ENCODE results near the gene FKRP.
A peak's percentile ranks its signal among the peaks of the same experiment; 100 is the strongest.
"Not testable (repeated sequence)": the region's sequence is repeated elsewhere in the genome, so short reads cannot be mapped to it uniquely, and the experiment has no call there.

Gene FKRP

GRCh38 chr19:46759817-46760333, 14.0 kb downstream of the FKRP start:
- no peak for DNase-seq (ENCODE audit: low spot score)

- DNase-seq (ENCODE audit: low spot score): no peak
Measured at GRCh38 chr19:46760363-46760762, 14.5 kb downstream of the FKRP start.

- DNase-seq (ENCODE audit: low spot score): not testable (repeated sequence)
Measured at GRCh38 chr19:46760897-46761296, 15.0 kb downstream of the FKRP start.

DNA sequence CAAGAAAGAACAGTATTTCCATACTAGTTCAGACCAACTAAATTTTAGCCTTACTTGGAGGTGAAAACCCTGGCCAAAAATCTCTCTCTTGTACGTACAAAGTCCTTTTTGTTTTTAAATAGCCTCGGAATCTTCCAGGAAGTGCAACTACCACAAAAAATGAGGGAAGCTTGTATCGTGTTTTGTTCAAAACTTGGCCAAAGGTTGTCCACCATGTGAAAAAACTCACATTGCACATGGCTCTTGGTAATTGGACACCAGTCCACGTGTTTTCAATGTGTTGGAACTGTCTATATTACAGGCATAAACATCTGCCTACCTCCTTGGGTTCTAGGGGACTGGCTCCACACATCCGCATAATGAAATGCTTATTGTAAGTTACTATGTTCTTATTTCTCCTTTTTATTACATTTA, 15.6 kb downstream of the FKRP start:
- no peak for DNase-seq (ENCODE audit: low spot score)

DNA sequence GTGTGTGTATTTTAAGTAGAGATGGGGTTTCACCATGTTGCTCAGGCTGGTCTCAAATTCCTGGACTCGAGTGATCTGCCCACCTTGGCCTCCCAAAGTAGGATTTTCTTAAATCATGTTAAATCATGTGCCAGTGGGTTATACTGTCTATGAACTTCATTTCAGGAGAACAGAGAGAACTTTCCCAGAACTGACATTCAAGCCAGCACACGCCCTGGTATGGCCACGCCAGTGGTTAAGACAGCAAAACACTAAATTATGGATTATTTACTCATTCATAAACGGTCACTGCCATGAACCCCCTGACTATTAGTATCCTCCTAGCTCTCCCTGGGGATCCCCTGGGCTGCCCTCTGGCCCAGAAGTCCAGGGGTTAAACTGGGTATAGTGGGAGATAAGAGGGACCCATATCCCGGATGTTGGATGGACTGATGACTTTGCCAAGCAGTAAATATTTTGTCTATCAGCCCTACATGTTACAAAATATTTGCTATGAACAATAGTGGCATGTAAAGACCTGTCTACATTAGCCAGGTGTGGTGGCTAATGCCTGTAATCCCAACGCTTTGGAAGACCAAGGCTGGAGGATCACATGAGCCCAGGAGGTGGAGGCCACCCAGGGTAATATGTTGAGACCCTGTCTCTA, 16.5 kb downstream of the FKRP start:
- no peak for DNase-seq (ENCODE audit: low spot score)

- DNase-seq (ENCODE audit: low spot score): no peak
Measured at GRCh38 chr19:46764817-46765291, 19.0 kb downstream of the FKRP start.

GRCh38 chr19:46766569-46767317, 20.9 kb downstream of the FKRP start:
- no peak for DNase-seq (ENCODE audit: low spot score)

DNA sequence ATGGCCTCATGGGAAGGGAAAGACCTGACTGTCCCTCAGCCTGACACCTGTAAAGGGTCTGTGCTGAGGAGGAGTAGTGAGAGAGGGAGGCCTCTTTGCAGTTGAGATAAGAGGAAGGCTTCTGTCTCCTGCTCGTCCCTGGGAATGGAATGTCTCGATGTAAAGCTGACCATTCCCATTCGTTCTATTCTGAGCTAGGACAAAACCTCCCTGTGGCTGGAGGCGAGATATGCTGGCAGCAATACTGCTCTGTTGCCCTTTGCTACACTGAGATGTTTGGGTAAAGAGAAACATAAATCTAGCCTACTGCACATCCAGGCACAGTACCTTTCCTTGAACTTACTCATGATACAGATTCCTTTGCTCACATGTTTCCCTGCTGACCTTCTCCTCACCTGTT, 22.9 kb downstream of the FKRP start:
- not testable (repeated sequence) for DNase-seq (ENCODE audit: low spot score)

- no peak for DNase-seq (ENCODE audit: low spot score)
Measured at GRCh38 chr19:46772170-46773017, 26.5 kb downstream of the FKRP start.

GRCh38 chr19:46773018-46773399, 27.2 kb downstream of the FKRP start:
- no peak for DNase-seq (ENCODE audit: low spot score)

DNA sequence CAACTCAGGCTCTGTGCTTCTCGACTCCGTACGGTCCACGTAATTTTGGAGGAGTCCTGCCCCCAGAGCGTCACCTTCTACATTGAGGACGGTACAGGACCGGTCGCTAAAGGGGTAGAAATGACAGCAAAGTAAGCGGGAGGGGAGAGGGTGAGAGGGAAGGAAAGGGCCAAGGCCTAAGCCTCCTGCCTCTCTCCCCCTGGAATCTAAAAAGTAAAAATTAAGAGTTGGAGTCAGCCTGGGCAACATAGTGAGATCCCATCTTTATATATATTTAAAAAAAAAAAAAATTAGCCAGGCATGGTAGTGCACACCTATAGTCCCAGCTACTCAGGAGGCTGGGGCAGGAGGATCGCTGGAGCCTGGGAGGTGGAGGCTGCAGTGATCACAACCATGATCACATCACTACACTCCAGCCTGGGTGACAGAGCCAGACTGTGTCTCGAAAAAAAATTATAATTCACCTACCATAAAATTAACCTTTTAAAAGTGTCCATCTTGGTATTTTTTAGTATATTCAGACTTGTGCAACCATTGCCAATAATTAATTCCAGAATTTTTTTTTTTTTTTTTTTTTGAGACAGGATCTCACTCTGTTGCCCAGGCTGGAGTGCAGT, 29.9 kb downstream of the FKRP start:
- DNase-seq (ENCODE audit: low spot score): no peak

DNA sequence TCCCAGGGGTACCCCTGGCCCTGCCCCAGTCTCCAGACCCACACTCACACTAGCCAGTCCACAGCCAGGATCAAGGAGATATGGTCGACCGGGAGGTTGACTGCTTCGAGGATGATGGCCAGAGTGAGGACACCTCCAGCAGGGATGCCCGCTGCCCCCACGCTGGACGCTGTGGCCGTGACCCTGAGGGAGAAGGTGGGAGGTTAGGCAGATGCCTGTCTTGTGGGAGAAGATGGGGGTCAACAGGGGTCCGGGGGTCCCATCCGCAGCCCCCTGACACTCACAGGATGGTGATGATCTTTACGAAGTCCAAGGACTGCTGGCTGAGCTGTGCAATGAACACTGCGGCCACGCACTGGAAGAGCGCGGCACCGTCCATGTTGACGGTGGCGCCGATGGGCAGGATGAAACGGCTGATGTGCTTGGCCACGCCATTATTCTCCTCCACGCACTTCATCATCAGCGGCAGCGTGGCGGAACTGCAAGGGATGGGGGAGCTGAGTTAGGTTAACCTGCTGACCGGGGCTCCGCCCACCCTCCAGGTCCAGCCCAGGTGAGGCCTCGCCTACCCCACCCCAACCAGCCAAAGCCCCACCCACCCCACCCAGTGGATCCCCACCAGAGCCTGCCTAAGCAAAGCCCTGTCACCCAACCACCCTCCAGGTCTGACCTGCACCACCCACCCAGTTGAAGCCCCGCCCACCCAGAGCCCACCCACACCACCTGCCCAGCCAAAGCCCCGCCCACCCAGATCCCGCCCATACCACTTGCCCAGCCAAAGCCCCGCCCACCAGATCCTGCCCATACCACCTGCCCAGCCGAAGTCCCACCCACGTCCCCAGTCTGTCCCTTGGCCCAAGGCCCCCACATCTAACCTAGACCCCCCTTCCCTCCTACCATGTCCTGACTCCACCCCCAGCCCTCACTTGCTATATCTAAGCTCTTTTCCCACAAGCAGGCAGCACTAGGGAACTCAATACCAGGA, 31.4 kb downstream of the FKRP start:
- no peak for DNase-seq (ENCODE audit: low spot score)

DNA sequence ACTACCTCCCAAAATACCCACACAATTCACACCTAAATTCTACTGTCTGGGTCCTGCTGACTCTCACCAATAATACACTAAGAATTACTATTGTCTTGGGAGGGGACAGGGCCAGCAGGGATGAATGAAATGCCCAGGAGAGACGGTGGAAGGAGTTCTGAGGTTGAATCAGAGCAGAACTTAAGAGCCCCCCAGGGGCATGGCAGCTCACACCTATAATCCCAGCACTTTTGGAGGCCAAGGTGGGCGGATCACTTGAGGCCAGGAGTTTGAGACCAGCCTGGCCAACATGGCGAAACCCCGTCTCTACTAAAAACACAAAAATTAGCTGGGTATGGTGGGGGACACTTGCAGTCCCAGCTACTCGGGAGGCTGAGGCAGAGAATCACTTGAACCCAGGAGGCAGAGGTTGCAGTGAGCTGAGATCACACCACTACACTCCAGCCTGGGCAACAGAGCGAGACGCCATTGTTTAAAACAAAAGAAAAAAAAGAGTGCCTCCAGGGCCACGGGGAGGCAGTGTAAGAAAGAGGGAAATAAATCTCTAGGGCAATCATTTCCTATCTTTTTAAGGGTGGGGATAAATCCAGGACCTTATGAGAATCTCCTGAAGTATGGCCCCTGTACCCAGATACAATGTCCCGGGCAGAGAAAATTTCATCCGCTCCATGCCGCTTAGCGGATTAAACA, 32.2 kb downstream of the FKRP start:
- not testable (repeated sequence) for DNase-seq (ENCODE audit: low spot score)

GRCh38 chr19:46782355-46783019, 36.6 kb downstream of the FKRP start:
- no peak for DNase-seq (ENCODE audit: low spot score)

- DNase-seq (ENCODE audit: low spot score): no peak
Measured at GRCh38 chr19:46783670-46784069, 37.8 kb downstream of the FKRP start.

- DNase-seq (ENCODE audit: low spot score): peak; percentile 75
Measured at GRCh38 chr19:46784262-46785053, 38.6 kb downstream of the FKRP start.

- DNase-seq (ENCODE audit: low spot score): no peak
Measured at GRCh38 chr19:46785054-46785979, 39.5 kb downstream of the FKRP start.

DNA sequence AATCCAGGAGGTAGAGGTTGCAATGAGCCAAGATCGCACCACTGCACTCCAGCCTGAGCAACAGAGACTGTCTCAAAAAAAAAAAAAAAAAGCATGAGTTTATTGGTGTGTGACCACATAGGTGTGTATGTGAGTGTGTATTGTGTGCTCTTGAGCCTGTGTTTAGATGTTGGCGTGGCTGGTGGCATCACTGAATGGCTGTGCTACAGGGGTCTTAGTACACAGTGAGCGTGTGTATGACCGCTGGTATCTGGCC, 40.1 kb downstream of the FKRP start:
- no peak for DNase-seq (ENCODE audit: low spot score)

Measured in kidney capillary endothelial cell (primary cell).